Liver (tissue), 3 donors: Measurements from ENCODE around the gene TRMT2A.

ENCODE experiments used
- ATF3 ChIP-seq: IDR thresholded peaks from 2 replicates; pipeline ENCODE4 v1.6.1; 2016; ENCODE audit warnings: antibody characterized with exemption
- CTCF ChIP-seq: fragments of 150-350 bp; IDR thresholded peaks from 2 replicates; pipeline ENCODE4 v1.5.1; 2017; ENCODE audit warnings: improper control_type of control experiment, low read depth, low read length; ENCODE audit not compliant: missing input control
- GABPA ChIP-seq, 2 donors: IDR thresholded peaks in 1 of 2; conservative IDR thresholded peaks in 1 of 2; 2 replicates each; pipeline ENCODE4 v1.6.1; 2016; ENCODE audit warnings: antibody characterized with exemption in 2 of 2, mild to moderate bottlenecking in 1 of 2, moderate library complexity in 1 of 2
- MAX ChIP-seq: IDR thresholded peaks from 2 replicates; pipeline ENCODE4 v1.6.1; 2016; ENCODE audit warnings: antibody characterized with exemption
- RAD21 ChIP-seq, 2 donors: IDR thresholded peaks; 2 replicates each; pipeline ENCODE4 v1.6.1; 2016; ENCODE audit warnings: antibody characterized with exemption in 2 of 2, mild to moderate bottlenecking in 2 of 2
- REST ChIP-seq: IDR thresholded peaks from 2 replicates; pipeline ENCODE4 v1.6.1; 2016; ENCODE audit warnings: antibody characterized with exemption, mild to moderate bottlenecking
- SP1 ChIP-seq: IDR thresholded peaks from 2 replicates; pipeline ENCODE4 v1.6.1; 2018; ENCODE audit warnings: antibody characterized with exemption, mild to moderate bottlenecking
- ZBTB33 ChIP-seq: IDR thresholded peaks from 2 replicates; pipeline ENCODE4 v1.6.1; 2016; ENCODE audit warnings: antibody characterized with exemption
- donor health status: healthy.
- donor health status: healthy.

GRCh38 chr22:20128902-20129746 is 12.1 kb upstream of the TRMT2A start:
- no peak for TF ChIP-seq MAX
- TF ChIP-seq CTCF, result peak; percentile 57
- TF ChIP-seq GABPA (IDR thresholded peaks at IDR 0.05 in 1 of 2, conservative IDR thresholded peaks at IDR 0.05 in 1 of 2), result peak in 1 of 2 donors; percentile 13
- no peak for TF ChIP-seq REST
- TF ChIP-seq ATF3, result no peak
- TF ChIP-seq RAD21 (IDR thresholded peaks at IDR 0.05), result peak; percentile 78 to 82
- TF ChIP-seq ZBTB33, result no peak
- peak; percentile 87 for TF ChIP-seq SP1
